Endothelial cell of umbilical vein (primary cell): ENCODE data around the gene CLOCK.

Experiments used
- GATA2 ChIP-seq: IDR thresholded peaks from 2 replicates; pipeline ENCODE4 v1.7.0; 2011; ENCODE audit warnings: low read depth, mild to moderate bottlenecking, moderate library complexity, mixed read lengths, low read length; ENCODE audit not compliant: insufficient read length, insufficient read depth
- POLR2AphosphoS5 ChIP-seq: IDR thresholded peaks from 2 replicates; pipeline ENCODE4 v1.6.1; 2012; ENCODE audit warnings: low read depth, mild to moderate bottlenecking, control low read depth, low read length, moderate library complexity; ENCODE audit not compliant: insufficient read depth
- TF ChIP-seq, protein P1 (sequence below), 2 donors: IDR thresholded peaks; 1 replicate in 1 of 2; 2 replicates in 1 of 2; pipeline ENCODE4 v1.5.1; 2011; ENCODE audit warnings: low read length in 2 of 2, mild to moderate bottlenecking in 2 of 2, moderate library complexity in 2 of 2, control low read depth in 1 of 2, inconsistent platforms in 1 of 2, low read depth in 1 of 2; ENCODE audit not compliant: insufficient read depth in 1 of 2; ENCODE audit errors: extremely low read depth in 1 of 2

DNA sequence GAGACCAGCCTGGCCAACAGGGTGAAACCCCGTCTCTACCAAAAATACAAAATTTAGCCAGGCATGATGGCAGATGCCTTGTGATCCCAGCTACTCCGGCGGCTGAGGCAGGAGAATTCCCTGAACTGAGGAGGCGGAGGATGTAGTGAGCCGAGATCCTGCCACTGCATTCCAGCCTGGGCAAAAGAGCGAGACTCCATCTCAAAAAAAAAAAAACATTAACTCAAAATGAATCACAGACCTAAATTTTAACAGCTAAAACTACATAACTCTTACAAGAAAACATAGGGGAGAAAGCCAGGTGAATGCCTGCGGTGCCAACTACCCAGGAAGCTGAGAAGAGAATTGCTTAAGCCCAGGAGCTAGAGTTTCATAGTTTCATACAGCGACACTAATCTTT, 96.1 kb downstream of the CLOCK start:
- TF ChIP-seq, protein P1, sequence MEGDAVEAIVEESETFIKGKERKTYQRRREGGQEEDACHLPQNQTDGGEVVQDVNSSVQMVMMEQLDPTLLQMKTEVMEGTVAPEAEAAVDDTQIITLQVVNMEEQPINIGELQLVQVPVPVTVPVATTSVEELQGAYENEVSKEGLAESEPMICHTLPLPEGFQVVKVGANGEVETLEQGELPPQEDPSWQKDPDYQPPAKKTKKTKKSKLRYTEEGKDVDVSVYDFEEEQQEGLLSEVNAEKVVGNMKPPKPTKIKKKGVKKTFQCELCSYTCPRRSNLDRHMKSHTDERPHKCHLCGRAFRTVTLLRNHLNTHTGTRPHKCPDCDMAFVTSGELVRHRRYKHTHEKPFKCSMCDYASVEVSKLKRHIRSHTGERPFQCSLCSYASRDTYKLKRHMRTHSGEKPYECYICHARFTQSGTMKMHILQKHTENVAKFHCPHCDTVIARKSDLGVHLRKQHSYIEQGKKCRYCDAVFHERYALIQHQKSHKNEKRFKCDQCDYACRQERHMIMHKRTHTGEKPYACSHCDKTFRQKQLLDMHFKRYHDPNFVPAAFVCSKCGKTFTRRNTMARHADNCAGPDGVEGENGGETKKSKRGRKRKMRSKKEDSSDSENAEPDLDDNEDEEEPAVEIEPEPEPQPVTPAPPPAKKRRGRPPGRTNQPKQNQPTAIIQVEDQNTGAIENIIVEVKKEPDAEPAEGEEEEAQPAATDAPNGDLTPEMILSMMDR (IDR thresholded peaks at IDR 0.05; ENCODE audit: extremely low read depth in 1 of 2, insufficient read depth in 1 of 2, low read depth in 1 of 2, low read length in 2 of 2), result no peak
- TF ChIP-seq GATA2 (no peak), POLR2AphosphoS5 (no peak)
